HG02885 (cell line): ENCODE results near the gene R3HDM4.
"Not testable (repeated sequence)": the region's sequence is repeated elsewhere in the genome, so short reads cannot be mapped to it uniquely, and the experiment has no call there.

Experiments used
- ATAC-seq: cut with Tn5 transposase; IDR thresholded peaks from one replicate; pipeline ENCODE4 v1.9.1; 2021; ENCODE audit warnings: mild to moderate bottlenecking; ENCODE audit not compliant: unreplicated experiment, poor library complexity

The R3HDM4 gene

GRCh38 chr19:862581-863314 is 50.3 kb downstream of the R3HDM4 start:
- no peak for ATAC-seq

- ATAC-seq, result no peak
Measured at GRCh38 chr19:861756-862580, 51.1 kb downstream of the R3HDM4 start.

GRCh38 chr19:861141-861755 is 51.8 kb downstream of the R3HDM4 start:
- no peak for ATAC-seq

- no peak for ATAC-seq
Measured at GRCh38 chr19:858868-859843, 53.9 kb downstream of the R3HDM4 start, which contains the start of gene CFD. Gene CFD (plus strand): TSS chr19:859664. CDS start chr19:859690, 26 bp downstream.

GRCh38 chr19:858284-858683 is 54.7 kb downstream of the R3HDM4 start:
- ATAC-seq, result no peak

- no peak for ATAC-seq
Measured at GRCh38 chr19:855566-856120, 57.4 kb downstream of the R3HDM4 start.

- ATAC-seq, result no peak
Measured at GRCh38 chr19:855142-855541, 57.9 kb downstream of the R3HDM4 start.

- ATAC-seq, result no peak
Measured at GRCh38 chr19:854549-854948, 58.5 kb downstream of the R3HDM4 start.

GRCh38 chr19:853614-854220 is 59.3 kb downstream of the R3HDM4 start:
- not testable (repeated sequence) for ATAC-seq

GRCh38 chr19:853014-853585 is 59.9 kb downstream of the R3HDM4 start:
- ATAC-seq, result no peak

GRCh38 chr19:852136-853013 is 60.6 kb downstream of the R3HDM4 start, which contains the start of gene ELANE:
Gene ELANE (plus strand): TSS chr19:852303. CDS start chr19:852329, 26 bp downstream.
- no peak for ATAC-seq

GRCh38 chr19:850979-851335 is 62.1 kb downstream of the R3HDM4 start:
- ATAC-seq, result no peak

- ATAC-seq, result no peak
Measured at GRCh38 chr19:850221-850978, 62.6 kb downstream of the R3HDM4 start.

- ATAC-seq, result not testable (repeated sequence)
Measured at GRCh38 chr19:849195-849594, 63.8 kb downstream of the R3HDM4 start.

GRCh38 chr19:848386-848921 is 64.6 kb downstream of the R3HDM4 start:
- ATAC-seq, result no peak
